ENCODE measurements around the gene SMCHD1. TPM values are rescaled to one million over a fixed set of nuclear protein-coding genes. Genes with fewer than 3 reads are reported as not detected.

SMCHD1 gene
- total RNA-seq, 4 donors from 2014 or later: 58.4 to 270 (median 98.6) TPM

- no peaks in the 10 kb centered on the region for H3K27me3 ChIP-seq
- TF ChIP-seq CTCF (IDR thresholded peaks at IDR 0.05) (no peak), POLR2A (IDR thresholded peaks at IDR 0.05) (no peak)
- DNase-seq: no peak
- intact Hi-C loops (cut with DNase I; ENCODE audit: low total_unique reads): no loop called here
- H3K36me3 ChIP-seq: no peaks in the 10 kb centered on the region
- no peak overlapping the region for H3K27ac ChIP-seq
- H3K4me3 ChIP-seq: no peak overlapping the region
- no peaks in the 10 kb centered on the region for H3K4me1 ChIP-seq
- H3K9me3 ChIP-seq: no peaks in the 10 kb centered on the region
Measured at GRCh38 chr18:2704541-2704940, 49.0 kb downstream of the SMCHD1 start.

DNA sequence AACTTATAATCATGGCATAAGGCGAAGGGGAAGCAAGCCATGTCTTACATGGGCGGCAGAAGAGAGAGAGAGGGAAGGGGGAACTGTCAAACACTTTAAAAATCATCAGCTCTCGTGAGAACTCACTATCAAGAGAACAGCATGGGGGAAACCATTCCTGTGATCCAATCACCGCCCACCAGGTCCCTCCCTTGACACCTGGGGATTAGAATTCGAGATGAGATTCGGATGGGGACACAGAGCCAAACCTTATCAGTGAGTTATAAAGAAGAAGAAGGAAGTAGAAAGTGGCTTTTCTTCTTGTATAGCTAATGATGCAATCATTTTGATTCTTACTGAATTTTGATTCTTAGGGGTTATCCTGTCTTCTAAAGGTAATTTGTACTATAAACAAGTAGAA lies 51.4 kb downstream of the SMCHD1 start:
- Histone ChIP-seq H3K4me1 (no peaks in the 10 kb centered on the region), H3K27me3 (no peaks in the 10 kb centered on the region), H3K9me3 (no peaks in the 10 kb centered on the region), H3K4me3 (no peak overlapping the region), H3K27ac (no peak overlapping the region), H3K36me3 (no peaks in the 10 kb centered on the region)
- TF ChIP-seq POLR2A (IDR thresholded peaks at IDR 0.05) (no peak), CTCF (IDR thresholded peaks at IDR 0.05) (no peak)
- DNase-seq: no peak
- intact Hi-C loops (cut with DNase I; ENCODE audit: low total_unique reads): no loop called here

- Histone ChIP-seq H3K27ac (no peak overlapping the region), H3K36me3 (no peaks in the 10 kb centered on the region), H3K4me3 (no peak overlapping the region), H3K27me3 (no peaks in the 10 kb centered on the region), H3K9me3 (no peaks in the 10 kb centered on the region), H3K4me1 (no peaks in the 10 kb centered on the region)
- no peak for TF ChIP-seq CTCF (IDR thresholded peaks at IDR 0.05)
- no peak for TF ChIP-seq POLR2A (IDR thresholded peaks at IDR 0.05)
- no peak for DNase-seq
- intact Hi-C loops (cut with DNase I; ENCODE audit: low total_unique reads): no loop called here
Measured at GRCh38 chr18:2707551-2708168, 52.1 kb downstream of the SMCHD1 start.

DNA sequence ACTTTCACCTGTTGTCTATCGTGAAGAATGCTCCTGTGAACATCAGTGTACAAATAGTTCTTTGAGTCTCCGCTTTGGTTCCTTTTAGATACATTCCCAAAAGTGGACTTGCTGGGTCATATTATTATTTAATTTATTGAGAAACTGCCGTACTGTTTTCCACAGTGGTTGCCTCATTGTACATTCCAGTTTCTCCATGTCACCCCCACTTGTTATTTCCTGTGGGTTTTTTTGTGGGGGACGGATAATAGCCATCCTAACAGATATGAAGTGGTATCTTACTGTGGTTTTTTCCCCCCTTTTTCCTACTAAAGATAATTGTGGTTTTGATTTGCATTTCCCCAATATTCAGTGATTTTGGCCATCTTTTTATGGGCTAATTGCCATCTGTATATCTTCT lies 53.8 kb downstream of the SMCHD1 start:
- Histone ChIP-seq H3K36me3 (no peaks in the 10 kb centered on the region), H3K9me3 (no peaks in the 10 kb centered on the region), H3K27me3 (no peaks in the 10 kb centered on the region), H3K4me3 (no peak overlapping the region), H3K4me1 (no peaks in the 10 kb centered on the region), H3K27ac (no peak overlapping the region)
- no peak for DNase-seq
- intact Hi-C loops (cut with DNase I; ENCODE audit: low total_unique reads): no loop called here
- TF ChIP-seq POLR2A (IDR thresholded peaks at IDR 0.05) (no peak), CTCF (IDR thresholded peaks at IDR 0.05) (no peak)

DNA sequence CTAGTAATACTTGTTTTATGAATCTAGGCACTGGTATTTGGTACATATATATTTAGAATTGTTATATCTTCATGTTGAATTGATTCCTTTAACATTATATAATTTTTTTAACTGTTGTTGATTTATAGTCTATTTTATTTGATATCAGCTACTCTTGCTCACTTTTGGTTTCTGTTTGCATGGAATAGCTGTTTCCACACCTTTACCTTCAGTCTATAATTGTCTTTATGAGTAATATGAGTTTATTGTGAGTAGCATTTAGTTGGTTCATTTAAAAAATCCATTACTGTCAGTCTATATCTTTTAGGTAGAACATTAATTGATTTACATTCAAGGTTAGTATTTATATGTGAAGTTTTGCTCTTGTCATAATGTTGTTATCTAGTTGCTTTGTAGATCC lies 58.6 kb downstream of the SMCHD1 start:
- TF ChIP-seq CTCF (IDR thresholded peaks at IDR 0.05) (no peak), POLR2A (IDR thresholded peaks at IDR 0.05) (no peak)
- Histone ChIP-seq H3K4me3 (no peak overlapping the region), H3K27me3 (no peaks in the 10 kb centered on the region), H3K4me1 (no peaks in the 10 kb centered on the region), H3K9me3 (no peaks in the 10 kb centered on the region), H3K36me3 (no peaks in the 10 kb centered on the region), H3K27ac (no peak overlapping the region)
- intact Hi-C loops (cut with DNase I; ENCODE audit: low total_unique reads): no loop called here
- no peak for DNase-seq

Measured in uterus (tissue), 4 donors.